GM10847 (cell line): ENCODE data around the gene OR4D5.

Source experiments
- POLR2A ChIP-seq: IDR thresholded peaks from 2 replicates; pipeline ENCODE4 v1.6.1; 2011; ENCODE audit not compliant: insufficient read length; ENCODE audit errors: extremely low read depth

The OR4D5 gene

DNA sequence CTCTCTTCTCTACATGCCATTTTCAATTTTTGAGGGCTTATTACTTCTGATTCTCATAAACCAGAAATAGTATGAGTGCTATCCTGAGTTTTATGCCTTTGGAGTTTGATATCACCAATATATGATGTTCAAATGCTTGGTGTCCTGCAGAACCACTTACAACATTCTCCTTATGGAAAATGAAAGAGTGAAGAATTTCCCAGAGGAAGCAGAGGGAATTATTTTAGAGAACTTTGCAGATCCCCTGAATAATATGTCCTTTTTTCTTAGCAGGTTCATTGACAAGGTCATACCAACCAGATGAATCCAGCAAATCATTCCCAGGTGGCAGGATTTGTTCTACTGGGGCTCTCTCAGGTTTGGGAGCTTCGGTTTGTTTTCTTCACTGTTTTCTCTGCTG is at the start of gene OR4D5:
Gene OR4D5, plus strand, starts transcription at position 301 of the 400 bp plus-strand sequence. Its CDS starts 0 bp downstream, at position 301.
- no peak for TF ChIP-seq POLR2A

DNA sequence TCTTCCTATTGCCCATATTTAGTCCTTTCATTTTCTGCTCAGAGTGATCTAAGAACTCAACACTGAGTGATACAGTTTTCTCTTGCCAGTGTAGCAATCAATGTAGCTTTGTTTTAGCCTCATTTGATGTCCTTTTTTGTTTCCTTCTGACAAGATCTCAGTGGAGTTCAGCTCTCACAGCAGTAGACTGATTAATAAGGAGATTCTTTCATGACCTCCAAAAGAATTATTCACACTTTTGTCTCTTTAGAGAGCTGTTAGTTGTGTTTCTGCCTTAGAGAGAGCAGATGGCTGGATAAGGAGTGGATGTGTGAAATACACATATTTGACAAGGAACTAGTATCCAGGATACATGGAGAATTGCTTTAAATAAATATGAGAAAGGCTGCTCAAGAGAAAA is 47.4 kb upstream of the OR4D5 start:
- TF ChIP-seq POLR2A: no peak

DNA sequence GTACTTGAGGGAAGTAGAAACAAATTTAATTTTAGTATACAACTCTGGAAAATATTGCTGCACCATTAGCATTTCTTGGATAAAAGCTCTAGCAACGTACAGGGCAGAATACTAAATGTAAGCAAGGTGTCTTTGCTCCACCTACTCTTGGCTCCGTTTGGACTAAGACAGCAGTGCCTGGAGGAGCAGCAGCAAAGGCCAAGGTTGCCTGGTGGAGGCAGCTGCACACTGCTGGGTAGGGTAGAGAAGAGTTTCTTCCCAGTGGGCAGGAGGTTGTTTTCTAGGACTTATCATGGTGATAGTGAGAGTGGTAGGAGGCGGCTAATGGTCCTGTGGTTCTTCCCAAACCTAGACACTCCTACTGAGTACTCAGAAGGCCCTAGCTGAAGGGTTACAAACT is 39.6 kb upstream of the OR4D5 start:
- no peak for TF ChIP-seq POLR2A

DNA sequence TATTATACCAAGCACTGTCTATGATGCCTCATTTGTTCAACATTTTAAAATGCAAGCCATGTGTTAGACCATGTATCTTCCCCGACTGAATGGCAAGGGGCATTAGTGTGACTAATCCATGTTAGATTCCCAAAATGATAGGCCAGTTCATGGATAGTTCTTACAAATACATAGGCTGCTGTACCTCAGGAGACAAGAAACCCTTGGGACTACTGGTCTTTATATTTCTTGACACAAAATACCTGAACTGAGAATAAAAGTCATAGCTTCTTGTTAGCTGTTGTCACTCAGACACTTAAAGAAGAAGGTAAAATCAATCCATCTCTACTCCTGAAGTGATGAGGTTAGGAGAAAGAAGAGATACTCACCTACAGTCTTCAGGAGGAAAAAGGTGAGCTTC is 37.5 kb upstream of the OR4D5 start, which contains the start of gene OR8D4:
Gene OR8D4, plus strand, starts transcription at position 301 of the 400 bp plus-strand sequence. CDS start 4,265 bp downstream, outside the sequence.
- TF ChIP-seq POLR2A: no peak

DNA sequence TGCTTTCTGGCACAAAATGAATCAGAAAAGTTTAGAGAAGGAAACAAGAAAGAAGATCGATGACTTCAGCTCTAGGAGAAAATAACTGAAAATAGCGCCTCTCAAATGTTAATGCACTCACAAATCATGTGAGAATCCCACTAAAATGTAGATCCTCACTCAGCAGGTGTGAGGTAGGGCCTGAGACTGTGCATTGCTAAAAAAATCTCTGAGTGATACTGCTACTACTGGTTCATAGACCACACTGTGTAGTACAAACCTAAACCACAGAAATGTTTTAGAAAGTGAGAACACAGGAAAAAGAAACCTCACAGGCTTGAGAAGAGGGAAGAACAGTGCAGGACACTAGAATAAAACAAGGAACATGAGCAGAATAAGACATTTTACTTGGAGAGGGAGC is 35.5 kb upstream of the OR4D5 start:
- no peak for TF ChIP-seq POLR2A

DNA sequence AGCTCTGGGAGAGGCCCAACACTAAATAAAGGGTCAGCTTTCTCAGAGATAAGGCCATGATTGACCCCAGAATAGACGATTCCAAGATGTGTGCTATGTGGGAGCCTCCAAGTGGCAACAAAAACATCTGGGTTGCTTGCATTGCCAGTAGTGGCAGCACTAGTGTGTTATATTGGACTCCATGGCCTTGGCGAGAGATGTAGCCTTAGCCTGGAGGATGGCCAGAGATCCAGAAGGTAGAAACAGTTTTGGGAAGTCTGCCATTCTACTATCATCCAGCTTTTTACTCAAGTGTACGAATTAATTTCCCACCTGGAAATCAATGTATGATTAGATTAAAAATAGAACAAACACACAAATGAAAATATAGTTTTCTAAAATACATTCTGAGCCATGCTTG is 34.5 kb upstream of the OR4D5 start:
- no peak for TF ChIP-seq POLR2A

DNA sequence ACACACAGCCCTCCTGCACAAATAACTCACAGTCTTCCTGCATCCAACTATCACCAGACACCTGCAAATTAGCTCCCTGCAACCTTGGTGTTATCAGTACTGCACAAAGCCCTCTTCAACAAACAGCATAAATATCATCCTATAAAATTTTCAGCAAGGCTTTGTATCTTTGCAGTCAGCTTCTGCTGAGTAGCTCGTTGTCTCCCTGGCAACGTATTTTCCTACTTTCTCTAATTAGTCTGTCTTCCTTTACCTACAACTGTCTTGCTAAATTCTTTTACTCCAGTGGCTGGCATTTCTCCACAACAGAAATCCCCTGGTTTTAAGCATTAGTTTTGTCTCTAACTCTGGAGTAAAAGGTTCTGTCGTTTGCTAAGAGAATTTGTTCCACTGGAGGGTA is 33.6 kb upstream of the OR4D5 start:
- TF ChIP-seq POLR2A: no peak

DNA sequence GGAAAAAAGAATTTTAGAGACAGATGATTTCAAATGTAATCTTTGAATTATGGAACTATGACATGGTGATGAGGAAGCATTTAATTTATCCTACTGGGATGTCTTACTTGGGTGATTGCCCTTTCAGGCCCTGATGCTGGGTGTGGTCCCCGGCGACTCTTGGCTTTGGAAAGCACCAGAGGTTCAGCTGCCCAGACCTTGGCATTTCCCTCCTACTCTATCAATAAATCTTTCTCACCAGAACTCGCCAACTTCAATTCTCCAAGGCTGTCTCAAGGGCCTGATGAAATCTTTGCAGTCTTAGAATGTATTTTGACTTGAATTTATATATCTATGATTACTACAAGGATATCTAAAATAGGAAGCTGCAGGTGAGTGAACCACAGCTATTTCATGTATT is 18.5 kb upstream of the OR4D5 start:
- TF ChIP-seq POLR2A: no peak

DNA sequence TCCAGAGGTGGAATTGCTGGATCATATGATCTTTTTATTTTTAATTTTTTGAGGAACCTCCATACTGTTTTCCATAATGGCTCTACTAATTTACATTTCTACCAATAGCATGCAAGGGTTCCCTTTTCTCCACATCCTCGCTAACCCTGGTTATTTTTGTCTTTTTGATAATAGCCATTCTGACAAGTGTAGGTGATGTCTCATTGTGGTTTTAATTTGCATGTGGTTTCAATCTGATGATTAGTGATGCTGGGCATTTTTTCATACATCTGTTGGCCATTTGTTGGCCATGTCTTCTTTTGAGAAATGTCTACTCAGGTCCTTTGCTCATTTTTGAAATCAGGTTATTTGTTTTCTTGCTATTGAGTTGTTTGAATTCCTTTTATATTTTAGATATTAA is 15.4 kb upstream of the OR4D5 start:
- no peak for TF ChIP-seq POLR2A

DNA sequence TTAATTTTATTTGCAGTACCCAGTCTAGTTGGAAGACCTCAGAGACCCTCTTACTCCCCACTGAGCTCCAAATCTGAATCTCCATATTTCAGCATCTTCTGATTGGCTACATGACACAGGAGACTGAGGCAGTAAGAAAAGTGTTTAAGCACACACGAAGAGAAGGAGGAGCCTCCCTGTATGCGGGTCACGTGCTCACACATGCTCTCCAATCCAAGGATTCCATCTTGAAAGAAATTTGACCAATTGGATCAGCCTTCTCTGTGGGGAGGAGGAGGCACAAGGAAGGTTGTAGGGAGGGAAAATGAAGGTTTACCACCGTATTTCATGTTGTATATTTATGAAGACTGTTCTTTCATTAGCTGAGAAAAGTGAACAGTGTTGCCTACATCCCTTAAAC is 3.0 kb downstream of the OR4D5 start:
- no peak for TF ChIP-seq POLR2A

DNA sequence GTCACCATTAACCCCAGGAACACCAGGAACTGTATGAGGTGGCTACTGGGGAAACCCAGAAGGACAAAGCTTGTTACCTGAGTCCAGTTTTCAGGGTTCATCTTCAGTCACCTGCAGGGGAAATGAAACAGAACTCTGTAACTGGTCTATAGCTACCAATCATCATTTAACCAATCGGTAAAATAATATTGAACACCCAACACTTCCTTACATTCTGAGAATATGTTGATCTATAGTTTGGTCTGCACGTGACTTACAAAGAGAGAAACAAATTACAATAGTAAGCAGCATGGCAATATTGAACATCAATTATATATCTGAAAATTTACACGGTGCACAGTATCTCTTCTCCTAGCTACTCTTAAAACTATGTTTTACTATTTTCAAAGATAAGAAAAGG is 4.3 kb downstream of the OR4D5 start, which contains the start of gene OR6T1:
Gene OR6T1, minus strand, starts transcription at position 101 of the 400 bp plus-strand sequence. Its CDS starts 0 bp downstream, at position 101.
- no peak for TF ChIP-seq POLR2A

DNA sequence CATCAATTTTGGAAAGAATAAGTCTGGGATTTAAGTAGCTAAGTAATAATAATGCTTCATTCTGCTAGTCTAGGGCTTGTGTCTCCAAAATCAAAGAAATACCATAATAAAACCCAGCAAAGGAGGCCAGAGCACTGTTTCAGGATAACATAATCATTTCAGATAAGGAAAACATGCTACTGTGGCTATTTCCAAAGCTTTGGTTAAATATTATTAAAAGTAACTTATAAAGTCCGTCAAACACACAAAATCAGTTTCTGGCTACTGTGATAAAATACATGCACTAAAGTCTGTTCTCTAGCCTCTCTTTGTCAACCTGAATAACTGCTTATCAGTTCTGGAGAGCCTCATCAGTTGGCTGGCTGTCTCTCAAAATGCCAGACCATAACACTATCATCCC is 5.7 kb downstream of the OR4D5 start:
- TF ChIP-seq POLR2A: no peak

DNA sequence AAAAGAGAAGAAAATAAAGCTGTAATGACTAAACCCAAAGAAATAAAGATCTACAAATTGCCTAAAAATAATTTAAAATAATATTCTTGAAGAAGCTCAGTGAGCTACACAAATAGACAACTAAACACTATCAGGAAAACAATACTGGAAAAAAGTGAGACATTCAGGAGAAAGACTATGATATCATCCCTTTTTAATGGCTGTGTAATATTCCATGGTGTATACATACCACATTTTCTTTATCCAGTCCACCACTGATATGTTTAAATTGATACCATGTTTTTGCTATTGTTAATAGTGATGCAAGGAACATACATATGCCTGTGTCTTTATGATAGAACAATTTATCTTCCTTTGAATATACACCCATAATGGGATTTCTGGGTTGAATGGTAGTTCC is 17.3 kb downstream of the OR4D5 start:
- no peak for TF ChIP-seq POLR2A

DNA sequence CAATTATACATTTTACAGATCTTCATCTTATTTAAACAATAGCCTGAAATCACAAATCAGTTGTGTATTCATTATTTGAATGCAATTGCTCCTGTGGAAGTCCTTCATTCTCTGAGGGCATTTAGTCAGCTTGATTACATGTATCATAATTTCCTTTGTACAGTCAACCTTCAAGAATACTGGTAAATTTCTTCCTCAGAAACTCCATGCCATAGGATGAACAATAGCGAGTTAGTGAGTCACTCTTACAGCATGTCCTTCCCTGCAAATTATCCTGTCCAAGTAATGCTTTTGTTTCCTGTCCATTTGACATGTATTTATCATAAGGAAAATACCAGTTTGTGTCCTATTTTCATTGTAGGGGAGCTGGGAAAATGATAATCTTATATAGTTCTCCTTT is 34.4 kb downstream of the OR4D5 start:
- TF ChIP-seq POLR2A: no peak

DNA sequence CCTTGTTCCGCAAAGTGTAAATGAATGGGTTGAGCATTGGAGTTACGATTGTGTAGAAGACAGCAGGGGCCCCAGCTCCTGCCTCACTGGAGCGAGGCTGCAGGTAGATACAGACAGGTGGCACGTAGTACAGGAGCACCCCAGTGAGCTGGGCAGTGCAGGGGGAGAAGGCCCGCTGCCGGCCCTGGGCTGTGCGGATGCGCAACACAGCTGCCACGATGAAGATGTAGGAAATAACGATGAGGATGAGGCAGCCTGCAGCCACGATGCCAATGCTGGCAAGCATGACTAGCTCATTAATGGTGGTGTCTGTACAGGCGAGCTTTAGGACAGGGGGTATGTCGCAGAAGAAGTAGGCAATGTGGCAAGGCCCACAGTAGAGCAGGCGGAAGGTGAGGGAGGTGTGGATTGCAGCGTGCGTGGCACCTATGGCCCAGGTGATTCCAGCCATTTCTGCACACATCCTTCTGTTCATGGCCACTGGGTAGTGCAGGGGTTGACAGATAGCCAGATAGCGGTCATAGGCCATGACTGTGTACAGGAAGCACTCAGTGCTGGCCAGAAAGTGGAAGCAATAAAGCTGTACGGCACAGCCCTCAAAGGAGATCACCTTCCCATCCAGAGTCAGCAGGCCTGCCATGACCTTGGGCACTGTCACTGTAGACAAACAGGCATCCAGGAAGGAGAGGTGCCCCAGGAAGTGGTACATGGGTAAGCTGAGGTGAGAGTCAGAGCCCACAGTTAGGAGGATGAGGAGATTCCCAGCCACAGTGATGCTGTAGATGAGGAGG is 37.5 kb downstream of the OR4D5 start:
- no peak for TF ChIP-seq POLR2A

DNA sequence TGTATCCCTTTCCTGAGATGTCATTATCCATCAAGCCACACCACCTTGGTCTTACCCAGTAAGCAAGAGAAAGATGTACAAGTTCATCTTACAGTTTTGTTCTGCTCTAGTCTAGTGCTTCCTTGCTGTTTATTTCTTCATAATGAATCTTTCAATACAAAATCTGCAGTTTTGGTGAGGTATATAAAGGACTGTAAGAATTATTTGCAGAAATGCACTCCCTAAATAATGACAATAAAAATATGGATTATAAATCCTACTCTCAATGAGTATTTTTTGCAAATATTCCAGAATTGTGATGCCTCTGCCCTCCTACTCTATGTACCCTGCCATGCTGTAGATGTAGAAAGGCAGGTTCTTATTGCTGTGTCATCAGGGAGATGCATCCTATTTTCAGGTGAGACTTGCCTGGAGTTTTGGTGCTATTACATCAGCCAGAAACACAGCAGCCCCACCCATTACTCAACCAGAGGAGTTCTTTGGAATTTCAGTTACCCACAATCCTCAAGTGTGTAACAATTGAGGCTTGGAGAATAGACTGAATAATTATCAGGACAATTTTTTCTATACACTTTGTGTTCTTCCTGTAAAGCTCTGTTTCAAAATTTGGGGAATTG is 38.4 kb downstream of the OR4D5 start, which contains the start of gene OR10S1:
Gene OR10S1, minus strand, starts transcription at position 51 of the 617 bp plus-strand sequence. CDS start 117 bp downstream, outside the sequence.
- no peak for TF ChIP-seq POLR2A
